Panc1 (cell line): ENCODE data around the gene FBXL5. TPM values are rescaled to one million over a fixed set of nuclear protein-coding genes. Genes with fewer than 3 reads are reported as not detected.

ENCODE experiments used
- ATAC-seq: fragments of 200-7000 bp; cut with Tn5 transposase; 2 replicates; pipeline ENCODE4 v1.9.1; 2020; ENCODE audit warnings: mild to moderate bottlenecking, moderate library complexity
- BruUV-seq: library from RNA; stranded (reverse); fragments of 400-500 nt; replicated peaks from 2 replicates; lab custom pipeline; 2021; lab: Mats Ljungman, UMichigan
- CTCF ChIA-PET: fragments of 300-600 bp; sonication (Branson Sonifier 250); formaldehyde crosslinking; loops from one replicate; lab custom pipeline; 2022; ENCODE audit warnings: antibody characterized with exemption; lab: Charles Lee
- POLR2A ChIA-PET: fragments of 300-600 bp; sonication (Branson Sonifier 250); formaldehyde crosslinking; loops from one replicate; lab custom pipeline; 2022; ENCODE audit warnings: antibody characterized with exemption; lab: Charles Lee
- DNase-seq: peaks from one replicate; pipeline ENCODE4 v3.0.0-alpha.2; 2010; ENCODE audit warnings: low read depth, low spot score
- H3K27ac ChIP-seq: 2 replicates; pipeline ENCODE4 v1.5.1; 2011; ENCODE audit warnings: mild to moderate bottlenecking, low read length, inconsistent platforms
- H3K27me3 ChIP-seq: fragments of 200-500 bp; sonication (Bioruptor generic); 2 replicates; pipeline ENCODE4 v1.6.0; 2014; ENCODE audit warnings: low read length, inconsistent platforms; ENCODE audit not compliant: control insufficient read depth, insufficient read depth
- H3K36me3 ChIP-seq: fragments of 200-500 bp; sonication (Bioruptor generic); 2 replicates; pipeline ENCODE4 v1.5.1; 2014; ENCODE audit warnings: inconsistent platforms, mild to moderate bottlenecking, low read length, moderate library complexity; ENCODE audit not compliant: control insufficient read depth, insufficient read depth
- H3K4me1 ChIP-seq: 2 replicates; pipeline ENCODE4 v1.5.1; 2011; ENCODE audit warnings: inconsistent platforms, mild to moderate bottlenecking, low read length, moderate library complexity; ENCODE audit not compliant: control insufficient read depth, insufficient read depth
- H3K4me3 ChIP-seq, 2 experiments: 2 replicates each; pipeline ENCODE4 v1.5.1; 2011 to 2012; ENCODE audit warnings: low read depth in 2 of 2, low read length in 2 of 2, mild to moderate bottlenecking in 2 of 2, inconsistent platforms in 1 of 2, moderate library complexity in 1 of 2
- H3K9me3 ChIP-seq: fragments of 200-500 bp; sonication (Bioruptor generic); 2 replicates; pipeline ENCODE4 v1.5.1; 2014; ENCODE audit warnings: low read depth, mild to moderate bottlenecking, inconsistent platforms, low read length, moderate library complexity; ENCODE audit not compliant: control insufficient read depth, insufficient read depth
- POLR2AphosphoS5 ChIP-seq: IDR thresholded peaks from 2 replicates; pipeline ENCODE4 v1.6.1; 2012; ENCODE audit warnings: mild to moderate bottlenecking, low read depth, low read length, moderate library complexity
- SIN3A ChIP-seq: IDR thresholded peaks from 2 replicates; pipeline ENCODE4 v1.6.1; 2012; ENCODE audit warnings: low read depth, mild to moderate bottlenecking, low read length, moderate library complexity, borderline replicate concordance; ENCODE audit not compliant: insufficient read depth
- TCF7L2 ChIP-seq: IDR thresholded peaks from 2 replicates; pipeline ENCODE4 v1.6.1; 2011; ENCODE audit warnings: mild to moderate bottlenecking, low read depth, low read length, inconsistent platforms
- in situ Hi-C: cut with HindIII; loops from 2 replicates; pipeline ENCODE4 v1.10.0; 2016; ENCODE audit warnings: low sequenced_read_pairs, low pct_unique_long_range_greater_than_20kb
- intact Hi-C: fragments of 100-400 bp; cut with micrococcal nuclease; formaldehyde crosslinking; loops from one replicate; pipeline ENCODE4 v1.10.0; 2022; ENCODE audit not compliant: unreplicated experiment
- total RNA-seq: library from RNA; stranded (reverse); gene quantifications from one replicate; pipeline ENCODE4 v1.2.1, GENCODE V29; 2021; ENCODE audit not compliant: unreplicated experiment
- TF ChIP-seq, protein P1 (sequence below), 2 experiments: IDR thresholded peaks; 2 replicates each; pipeline ENCODE4 v1.6.1; 2011 to 2012; ENCODE audit warnings: low read depth in 2 of 2, control low read depth in 1 of 2, low read length in 1 of 2, mild to moderate bottlenecking in 1 of 2, moderate library complexity in 1 of 2; ENCODE audit not compliant: insufficient read depth in 1 of 2
- TF ChIP-seq, protein P2 (sequence below): fragments of 450-650 bp; IDR thresholded peaks from 2 replicates; pipeline ENCODE4 v1.5.1; 2017; ENCODE audit warnings: mild to moderate bottlenecking

The FBXL5 gene
- total RNA-seq, 1 experiment from 2014 or later: 20.2 TPM

DNA sequence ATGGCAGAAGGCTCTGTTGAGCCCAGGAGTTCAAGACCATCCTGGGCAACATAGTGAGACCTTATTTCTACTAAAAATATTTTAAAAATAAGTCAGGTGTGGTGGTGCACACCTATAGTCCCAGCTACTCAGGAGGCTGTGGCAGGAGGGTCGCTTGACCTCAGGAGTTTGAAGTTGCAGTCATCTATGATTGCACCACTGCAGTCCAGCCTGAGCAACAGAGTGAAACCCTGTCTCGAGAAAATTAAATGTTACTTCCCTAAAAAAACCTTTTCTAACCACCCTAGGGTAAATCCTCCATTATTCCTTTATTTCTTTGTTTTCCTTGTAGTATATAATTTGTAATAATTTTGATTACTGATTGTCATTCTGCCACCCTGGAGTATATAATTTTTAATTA, 34.4 kb upstream of the FBXL5 start:
- Histone ChIP-seq H3K4me3 (no peak overlapping the region), H3K36me3 (peaks cover 12% of the 10 kb centered on the region; the same call in 1 of the 2 replicates), H3K27me3 (no peaks in the 10 kb centered on the region), H3K9me3 (no peaks in the 10 kb centered on the region), H3K27ac (no peak overlapping the region), H3K4me1 (no peaks in the 10 kb centered on the region)
- TF ChIP-seq POLR2AphosphoS5 (no peak), TCF7L2 (no peak), SIN3A (no peak)
- TF ChIP-seq, protein P1, sequence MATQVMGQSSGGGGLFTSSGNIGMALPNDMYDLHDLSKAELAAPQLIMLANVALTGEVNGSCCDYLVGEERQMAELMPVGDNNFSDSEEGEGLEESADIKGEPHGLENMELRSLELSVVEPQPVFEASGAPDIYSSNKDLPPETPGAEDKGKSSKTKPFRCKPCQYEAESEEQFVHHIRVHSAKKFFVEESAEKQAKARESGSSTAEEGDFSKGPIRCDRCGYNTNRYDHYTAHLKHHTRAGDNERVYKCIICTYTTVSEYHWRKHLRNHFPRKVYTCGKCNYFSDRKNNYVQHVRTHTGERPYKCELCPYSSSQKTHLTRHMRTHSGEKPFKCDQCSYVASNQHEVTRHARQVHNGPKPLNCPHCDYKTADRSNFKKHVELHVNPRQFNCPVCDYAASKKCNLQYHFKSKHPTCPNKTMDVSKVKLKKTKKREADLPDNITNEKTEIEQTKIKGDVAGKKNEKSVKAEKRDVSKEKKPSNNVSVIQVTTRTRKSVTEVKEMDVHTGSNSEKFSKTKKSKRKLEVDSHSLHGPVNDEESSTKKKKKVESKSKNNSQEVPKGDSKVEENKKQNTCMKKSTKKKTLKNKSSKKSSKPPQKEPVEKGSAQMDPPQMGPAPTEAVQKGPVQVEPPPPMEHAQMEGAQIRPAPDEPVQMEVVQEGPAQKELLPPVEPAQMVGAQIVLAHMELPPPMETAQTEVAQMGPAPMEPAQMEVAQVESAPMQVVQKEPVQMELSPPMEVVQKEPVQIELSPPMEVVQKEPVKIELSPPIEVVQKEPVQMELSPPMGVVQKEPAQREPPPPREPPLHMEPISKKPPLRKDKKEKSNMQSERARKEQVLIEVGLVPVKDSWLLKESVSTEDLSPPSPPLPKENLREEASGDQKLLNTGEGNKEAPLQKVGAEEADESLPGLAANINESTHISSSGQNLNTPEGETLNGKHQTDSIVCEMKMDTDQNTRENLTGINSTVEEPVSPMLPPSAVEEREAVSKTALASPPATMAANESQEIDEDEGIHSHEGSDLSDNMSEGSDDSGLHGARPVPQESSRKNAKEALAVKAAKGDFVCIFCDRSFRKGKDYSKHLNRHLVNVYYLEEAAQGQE (IDR thresholded peaks at IDR 0.05; ENCODE audit: insufficient read depth in 1 of 2, low read depth in 2 of 2, low read length in 1 of 2): no peak
- TF ChIP-seq, protein P2, sequence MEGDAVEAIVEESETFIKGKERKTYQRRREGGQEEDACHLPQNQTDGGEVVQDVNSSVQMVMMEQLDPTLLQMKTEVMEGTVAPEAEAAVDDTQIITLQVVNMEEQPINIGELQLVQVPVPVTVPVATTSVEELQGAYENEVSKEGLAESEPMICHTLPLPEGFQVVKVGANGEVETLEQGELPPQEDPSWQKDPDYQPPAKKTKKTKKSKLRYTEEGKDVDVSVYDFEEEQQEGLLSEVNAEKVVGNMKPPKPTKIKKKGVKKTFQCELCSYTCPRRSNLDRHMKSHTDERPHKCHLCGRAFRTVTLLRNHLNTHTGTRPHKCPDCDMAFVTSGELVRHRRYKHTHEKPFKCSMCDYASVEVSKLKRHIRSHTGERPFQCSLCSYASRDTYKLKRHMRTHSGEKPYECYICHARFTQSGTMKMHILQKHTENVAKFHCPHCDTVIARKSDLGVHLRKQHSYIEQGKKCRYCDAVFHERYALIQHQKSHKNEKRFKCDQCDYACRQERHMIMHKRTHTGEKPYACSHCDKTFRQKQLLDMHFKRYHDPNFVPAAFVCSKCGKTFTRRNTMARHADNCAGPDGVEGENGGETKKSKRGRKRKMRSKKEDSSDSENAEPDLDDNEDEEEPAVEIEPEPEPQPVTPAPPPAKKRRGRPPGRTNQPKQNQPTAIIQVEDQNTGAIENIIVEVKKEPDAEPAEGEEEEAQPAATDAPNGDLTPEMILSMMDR: no peak
- in situ Hi-C loops: no loop called here
- no TSS peak for BruUV-seq
- ChIA-PET POLR2A (no interaction called here), CTCF (no interaction called here)
- ATAC-seq (no peak), DNase-seq (no peak)
- intact Hi-C loops: no loop called here

DNA sequence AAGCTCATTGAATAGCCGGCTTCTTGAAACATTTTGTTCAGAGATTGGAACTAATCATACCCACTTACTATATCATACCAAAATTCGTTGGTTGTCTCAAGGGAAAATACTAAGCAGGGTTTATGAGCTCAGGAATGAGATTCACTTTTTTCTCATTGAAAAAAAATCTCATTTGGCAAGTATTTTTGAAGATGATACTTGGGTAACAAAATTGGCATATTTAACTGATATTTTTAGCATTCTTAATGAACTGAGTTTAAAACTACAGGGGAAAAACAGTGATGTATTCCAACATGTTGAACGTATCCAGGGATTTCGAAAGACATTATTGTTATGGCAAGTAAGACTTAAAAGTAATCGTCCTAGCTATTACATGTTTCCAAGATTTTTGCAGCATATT, 32.9 kb upstream of the FBXL5 start:
- in situ Hi-C loops (no loop called here), intact Hi-C loops (no loop called here)
- no peak for TF ChIP-seq SIN3A
- TF ChIP-seq, protein P2: no peak
- no peak for TF ChIP-seq TCF7L2
- Histone ChIP-seq H3K27ac (no peak overlapping the region), H3K4me1 (no peaks in the 10 kb centered on the region), H3K9me3 (no peaks in the 10 kb centered on the region), H3K36me3 (peaks cover 12% of the 10 kb centered on the region; the same call in 1 of the 2 replicates), H3K27me3 (no peaks in the 10 kb centered on the region), H3K4me3 (no peak overlapping the region)
- BruUV-seq: no TSS peak
- CTCF ChIA-PET: no interaction called here
- POLR2A ChIA-PET: no interaction called here
- DNase-seq (no peak), ATAC-seq (no peak)
